Breast epithelium (tissue), 4 donors: Measurements from ENCODE around the gene TGFBR3. TPM values are rescaled to one million over a fixed set of nuclear protein-coding genes. Genes with fewer than 3 reads are reported as not detected.

Source experiments
- DNase-seq, 2 donors: peaks; one replicate each; pipeline ENCODE4 v3.0.0-alpha.2; 2019; ENCODE audit warnings: low spot score in 2 of 2
- H3K27ac ChIP-seq, 2 donors: fragments of 200-600 bp; sonication (generic) in 1 of 2; one replicate each; pipeline ENCODE4 v1.5.1; 2016 to 2019; ENCODE audit warnings: mild to moderate bottlenecking in 1 of 2
- H3K27me3 ChIP-seq, 2 donors: fragments of 200-600 bp; sonication (generic) in 1 of 2; one replicate each; pipeline versions ENCODE4 v1.5.1 to v1.6.0; 2017 to 2019; ENCODE audit warnings: control low read depth in 1 of 2, mild to moderate bottlenecking in 1 of 2
- H3K36me3 ChIP-seq: fragments of 200-600 bp; one replicate; pipeline ENCODE4 v1.5.1; 2019
- H3K4me1 ChIP-seq, 2 donors: fragments of 200-600 bp; sonication (generic); one replicate each; pipeline ENCODE4 v1.5.1; 2016 to 2019; ENCODE audit warnings: control low read depth in 1 of 2
- H3K4me3 ChIP-seq, 3 donors: fragments of 200-600 bp; sonication (generic); 1 replicate in 2 of 3; 2 replicates in 1 of 3; pipeline ENCODE4 v1.5.1; 2016 to 2019; ENCODE audit warnings: mild to moderate bottlenecking in 3 of 3, moderate library complexity in 2 of 3
- H3K9me3 ChIP-seq, 2 donors: fragments of 200-600 bp; sonication (generic) in 1 of 2; one replicate each; pipeline ENCODE4 v1.5.1; 2016 to 2019; ENCODE audit warnings: control low read depth in 1 of 2
- CTCF ChIP-seq, 3 donors: fragments of 450-650 bp; IDR thresholded peaks; one replicate each; pipeline ENCODE4 v1.5.1; 2016 to 2017; ENCODE audit warnings: antibody characterized with exemption in 3 of 3, mild to moderate bottlenecking in 3 of 3, moderate library complexity in 3 of 3
- POLR2A ChIP-seq: fragments of 450-650 bp; IDR thresholded peaks from one replicate; pipeline ENCODE4 v1.6.1; 2016; ENCODE audit warnings: antibody characterized with exemption, mild to moderate bottlenecking, moderate library complexity
- POLR2AphosphoS5 ChIP-seq, 3 donors: sonication (generic); formaldehyde crosslinking; IDR thresholded peaks; one replicate each; pipeline ENCODE4 v1.6.1; 2017; ENCODE audit warnings: antibody characterized with exemption in 3 of 3
- intact Hi-C: fragments of 100-400 bp; cut with DNase I; formaldehyde crosslinking; loops from one replicate; pipeline ENCODE4 v1.15.1; 2023; ENCODE audit warnings: low total_unique reads
- total RNA-seq, 3 donors: library from RNA; depleted of rRNA; stranded (reverse); fragments of >200 nt; gene quantifications; one replicate each; pipeline ENCODE4 v1.1.0, GENCODE V29; 2016

The TGFBR3 gene
- total RNA-seq, 3 donors from 2014 or later = 127 to 287 (median 167) TPM

- peak; percentile 54 to 77 for DNase-seq
- peaks cover under 1 to 8% of the 10 kb centered on the region in 2 donors for H3K4me1 ChIP-seq
- H3K27ac ChIP-seq = peak overlapping the region; percentile 72 to 79
- TF ChIP-seq POLR2A = no peak
- no peak for TF ChIP-seq CTCF (IDR thresholded peaks at IDR 0.05)
- peak; percentile 9 to 75 (median 11) for TF ChIP-seq POLR2AphosphoS5 (IDR thresholded peaks at IDR 0.05)
- H3K27me3 ChIP-seq = no peaks in the 10 kb centered on the region
- H3K36me3 ChIP-seq = no peaks in the 10 kb centered on the region
- intact Hi-C loops = no loop called here
- H3K4me3 ChIP-seq = peak overlapping the region in 2 of 3 donors; percentile 24 to 42
- H3K9me3 ChIP-seq = no peaks in the 10 kb centered on the region
These were observed 34.6 kb downstream of the TGFBR3 start for GRCh38 chr1:91851130-91852010.

- DNase-seq = no peak
- peaks cover 7 to 13% of the 10 kb centered on the region in 2 donors for H3K4me1 ChIP-seq
These were observed 35.2 kb downstream of the TGFBR3 start for GRCh38 chr1:91850708-91851107.

GRCh38 chr1:91847851-91848250, 38.1 kb downstream of the TGFBR3 start:
- H3K4me3 ChIP-seq = no peak overlapping the region
- H3K27ac ChIP-seq = peak overlapping the region in 1 of 2 donors; percentile 53
- no peaks in the 10 kb centered on the region for H3K36me3 ChIP-seq
- intact Hi-C loops = no loop called here
- no peaks in the 10 kb centered on the region for H3K9me3 ChIP-seq
- H3K4me1 ChIP-seq = peaks cover 7 to 13% of the 10 kb centered on the region in 2 donors
- no peak for TF ChIP-seq POLR2A
- DNase-seq = no peak
- H3K27me3 ChIP-seq = no peaks in the 10 kb centered on the region

More at GRCh38 chr1:91850708-91851107, 35.2 kb downstream of the TGFBR3 start:
- Histone ChIP-seq H3K4me3 (peak overlapping the region in 1 of 3 donors; percentile 42), H3K36me3 (no peaks in the 10 kb centered on the region), H3K27me3 (no peaks in the 10 kb centered on the region), H3K9me3 (no peaks in the 10 kb centered on the region), H3K27ac (peak overlapping the region; percentile 72 to 79)
- intact Hi-C loops = no loop called here
- TF ChIP-seq CTCF (IDR thresholded peaks at IDR 0.05) = no peak
- TF ChIP-seq POLR2AphosphoS5 (IDR thresholded peaks at IDR 0.05) = no peak
- TF ChIP-seq POLR2A = no peak

GRCh38 chr1:91846639-91847013, 39.3 kb downstream of the TGFBR3 start:
- DNase-seq = no peak
- TF ChIP-seq CTCF (IDR thresholded peaks at IDR 0.05) = no peak
- TF ChIP-seq POLR2AphosphoS5 (IDR thresholded peaks at IDR 0.05) = no peak
- no peak for TF ChIP-seq POLR2A
- intact Hi-C loops = no loop called here
- Histone ChIP-seq H3K4me3 (no peak overlapping the region), H3K27ac (peak overlapping the region; percentile 61 to 86), H3K27me3 (no peaks in the 10 kb centered on the region), H3K36me3 (no peaks in the 10 kb centered on the region), H3K4me1 (peaks cover 7 to 9% of the 10 kb centered on the region in 2 donors), H3K9me3 (no peaks in the 10 kb centered on the region)

- H3K4me1 ChIP-seq = peaks cover 6 to 7% of the 10 kb centered on the region in 2 donors
- H3K36me3 ChIP-seq = no peaks in the 10 kb centered on the region
- no peaks in the 10 kb centered on the region for H3K9me3 ChIP-seq
- TF ChIP-seq CTCF (IDR thresholded peaks at IDR 0.05) = no peak
- no peak for TF ChIP-seq POLR2AphosphoS5 (IDR thresholded peaks at IDR 0.05)
- TF ChIP-seq POLR2A = no peak
- H3K4me3 ChIP-seq = no peak overlapping the region
- DNase-seq = no peak
- no peaks in the 10 kb centered on the region for H3K27me3 ChIP-seq
- intact Hi-C loops = no loop called here
- H3K27ac ChIP-seq = peak overlapping the region; percentile 61 to 86
These were observed 39.8 kb downstream of the TGFBR3 start for GRCh38 chr1:91846007-91846638.
